HuH-7 (cell line): Measurements from ENCODE around the gene NR4A3.

Experiments
- DNase-seq: peaks from one replicate; pipeline ENCODE4 v3.0.0; 2011; ENCODE audit warnings: low spot score

NR4A3 gene

DNA sequence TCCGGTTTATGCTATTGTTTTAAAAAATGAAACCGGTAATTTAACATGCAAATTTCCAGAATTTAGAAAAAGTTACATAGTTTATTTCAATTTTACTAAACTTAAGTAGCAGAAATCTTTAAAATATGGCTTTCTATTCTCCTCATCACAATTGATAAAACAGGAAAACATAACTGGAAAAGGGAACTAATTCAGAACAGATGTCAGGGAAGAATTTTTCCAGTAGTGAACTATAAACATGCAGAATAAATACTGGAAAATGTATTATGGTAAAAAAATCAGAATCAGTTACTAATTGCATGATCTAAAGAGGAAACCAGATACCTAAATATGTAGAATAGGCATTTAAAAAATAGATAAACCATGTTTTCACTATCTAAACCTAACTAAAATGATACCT lies 7.3 kb upstream of the NR4A3 start:
- DNase-seq: no peak

DNA sequence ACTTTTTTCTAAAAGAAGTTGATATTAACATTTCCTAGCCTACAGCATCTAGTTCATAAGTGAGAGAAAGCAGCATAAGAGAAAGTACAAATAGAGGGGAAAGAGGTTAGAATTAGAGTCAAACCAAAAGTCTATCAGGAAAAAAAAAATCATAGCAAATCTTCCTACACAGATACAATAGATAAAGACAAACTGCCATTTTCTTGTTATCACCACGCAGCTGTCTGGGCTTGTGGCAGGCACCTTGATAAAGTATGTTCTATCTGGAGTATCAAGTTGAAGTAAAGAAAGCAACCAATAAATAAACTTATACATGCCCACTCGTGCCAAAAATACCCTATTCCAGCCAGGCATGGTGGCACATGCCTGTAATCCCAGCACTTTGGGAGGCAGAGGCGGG lies 5.3 kb upstream of the NR4A3 start:
- DNase-seq: no peak

DNA sequence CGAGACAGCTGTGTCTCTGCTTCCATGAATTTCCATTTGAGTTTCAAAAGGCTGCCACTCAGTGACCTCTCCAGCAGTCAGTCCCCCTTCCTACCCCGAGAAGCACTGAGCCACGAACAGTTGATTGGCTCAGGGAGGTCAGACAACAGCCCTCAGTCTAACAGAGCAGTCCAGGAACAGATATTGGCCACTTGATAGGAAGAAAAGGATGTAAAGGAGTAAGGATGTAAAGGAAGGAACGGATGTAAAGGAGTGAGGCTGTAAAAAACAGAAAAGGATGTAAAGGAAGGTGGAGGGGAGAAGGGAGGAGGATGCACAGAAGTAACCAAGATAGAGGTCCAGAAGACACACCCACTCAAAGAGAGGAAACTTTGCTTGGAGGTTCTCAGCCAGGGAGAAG lies 3.2 kb upstream of the NR4A3 start:
- DNase-seq: no peak

- peak; percentile 69 for DNase-seq
Measured at GRCh38 chr9:99819123-99819855, 2.4 kb upstream of the NR4A3 start.

GRCh38 chr9:99819856-99820684 lies 1.6 kb upstream of the NR4A3 start:
- peak; percentile 89 for DNase-seq

DNA sequence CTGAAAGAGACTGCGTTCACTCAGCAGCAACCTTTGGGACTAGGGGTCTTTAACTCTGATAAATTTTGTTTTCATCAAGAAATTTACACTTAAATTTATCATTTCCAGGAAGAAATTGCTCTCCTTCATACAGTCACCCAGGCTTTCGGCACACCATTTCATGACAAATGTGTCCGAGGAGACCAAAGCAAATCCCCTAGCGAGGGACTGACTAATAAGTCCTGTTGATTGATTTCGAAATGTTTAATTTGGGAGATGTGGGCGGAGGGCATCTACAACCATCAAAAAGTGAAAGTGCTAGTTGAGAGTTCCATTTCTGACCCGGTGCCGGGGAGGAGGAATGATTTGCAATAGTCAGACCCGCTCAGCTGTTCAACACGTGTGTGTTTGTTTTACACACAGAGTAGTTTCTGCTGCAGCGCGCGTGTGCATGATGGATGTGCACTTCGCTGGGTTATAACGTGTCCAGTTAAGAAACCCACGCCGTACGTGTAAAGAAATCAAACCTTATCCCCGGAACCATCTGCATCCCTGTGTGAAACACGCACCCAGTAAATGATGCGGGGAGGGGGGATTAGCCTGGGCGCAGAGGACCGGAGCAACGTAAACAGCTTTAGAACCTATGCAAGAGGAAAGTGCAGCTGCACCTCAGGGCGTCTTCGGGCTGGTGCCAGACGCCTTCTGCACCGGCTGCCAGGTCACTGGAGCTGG lies 845 bp upstream of the NR4A3 start:
- DNase-seq: no peak

DNA sequence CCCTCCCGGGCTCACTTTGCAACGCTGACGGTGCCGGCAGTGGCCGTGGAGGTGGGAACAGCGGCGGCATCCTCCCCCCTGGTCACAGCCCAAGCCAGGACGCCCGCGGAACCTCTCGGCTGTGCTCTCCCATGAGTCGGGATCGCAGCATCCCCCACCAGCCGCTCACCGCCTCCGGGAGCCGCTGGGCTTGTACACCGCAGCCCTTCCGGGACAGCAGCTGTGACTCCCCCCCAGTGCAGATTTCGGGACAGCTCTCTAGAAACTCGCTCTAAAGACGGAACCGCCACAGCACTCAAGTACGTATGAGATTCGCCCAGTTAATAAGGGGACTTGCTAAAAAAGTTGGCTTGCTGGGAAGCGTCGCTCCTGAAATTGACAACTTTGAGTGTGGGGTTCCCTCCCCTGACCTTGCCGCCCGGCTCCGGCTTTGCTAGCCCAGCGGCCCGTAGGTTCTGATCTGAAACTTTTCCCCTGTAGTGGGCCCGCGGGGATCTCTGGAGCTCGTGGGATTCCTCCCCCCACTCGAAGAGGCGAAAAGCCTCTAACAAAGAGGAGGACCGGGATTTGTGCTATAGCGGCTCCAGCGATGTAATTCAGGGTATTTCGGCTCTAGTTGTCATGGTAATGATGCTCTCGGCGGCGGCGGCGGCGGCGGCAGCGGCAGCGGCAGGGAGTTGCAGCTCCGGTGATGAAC lies 572 bp downstream of the NR4A3 start:
- peak; percentile 56 for DNase-seq

GRCh38 chr9:99822806-99823591 lies 1.3 kb downstream of the NR4A3 start:
- DNase-seq: peak; percentile 61

GRCh38 chr9:99823681-99824377 lies 2.1 kb downstream of the NR4A3 start:
- peak; percentile 50 for DNase-seq

GRCh38 chr9:99824378-99825171 lies 2.9 kb downstream of the NR4A3 start:
- peak; percentile 88 for DNase-seq

DNA sequence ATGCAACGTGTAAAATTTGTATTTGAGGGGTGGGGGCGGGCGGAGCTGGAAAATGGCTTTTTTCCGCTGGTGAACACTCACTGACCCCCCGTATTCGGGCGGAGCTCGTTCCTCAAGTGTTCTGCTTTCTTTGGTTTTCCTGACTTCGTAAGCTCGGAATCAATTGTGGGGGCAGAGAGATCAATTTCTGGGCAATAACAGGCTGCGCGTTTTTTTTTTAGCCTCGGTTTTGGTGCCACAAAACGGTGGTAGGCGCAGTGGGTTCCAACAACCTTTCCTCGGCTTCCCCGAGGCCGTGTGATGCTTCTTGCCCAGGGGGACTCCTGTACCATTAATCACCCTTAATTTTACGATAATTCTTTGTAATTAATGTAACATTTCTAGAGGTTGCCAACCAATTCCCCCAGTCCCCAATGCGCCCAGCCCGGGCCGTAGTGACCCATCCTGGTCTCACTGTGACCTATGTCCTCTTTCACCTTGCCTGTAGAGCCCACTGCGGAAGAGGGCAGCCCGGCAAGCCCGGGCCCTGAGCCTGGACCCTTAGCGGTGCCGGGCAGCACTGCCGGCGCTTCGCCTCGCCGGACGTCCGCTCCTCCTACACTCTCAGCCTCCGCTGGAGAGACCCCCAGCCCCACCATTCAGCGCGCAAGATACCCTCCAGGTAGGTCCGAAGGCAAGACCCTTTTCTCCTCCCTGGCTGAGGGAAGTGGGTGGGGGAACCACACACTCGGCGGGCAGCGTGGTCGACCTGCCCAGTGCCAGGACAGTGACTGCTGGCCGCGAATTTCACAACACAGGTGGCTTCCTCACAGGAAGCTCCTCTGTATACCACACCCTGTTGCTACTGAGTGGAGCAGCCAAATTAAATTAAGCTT lies 3.7 kb downstream of the NR4A3 start:
- DNase-seq: no peak

GRCh38 chr9:99826579-99826978 lies 4.9 kb downstream of the NR4A3 start:
- no peak for DNase-seq

DNA sequence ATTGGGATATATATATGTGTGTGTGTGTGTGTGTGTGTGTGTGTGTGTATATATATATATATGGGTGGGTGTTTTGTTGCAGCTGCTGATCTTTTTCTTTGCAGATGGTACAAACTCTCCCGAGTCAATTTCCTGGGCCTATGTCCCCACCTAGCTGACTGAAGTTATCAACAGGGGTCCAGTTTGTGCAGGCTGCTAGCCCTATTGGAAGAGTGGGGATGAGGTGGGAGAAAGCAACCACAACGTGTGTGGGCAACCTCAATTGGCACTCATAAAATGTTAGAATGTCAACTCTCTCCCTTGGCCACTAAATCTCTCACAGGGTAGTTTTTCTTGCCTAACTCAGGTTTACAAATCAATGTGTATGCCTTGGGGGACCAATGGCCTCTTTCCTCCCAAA lies 5.6 kb downstream of the NR4A3 start:
- no peak for DNase-seq

GRCh38 chr9:99828054-99828416 lies 6.3 kb downstream of the NR4A3 start:
- no peak for DNase-seq

DNA sequence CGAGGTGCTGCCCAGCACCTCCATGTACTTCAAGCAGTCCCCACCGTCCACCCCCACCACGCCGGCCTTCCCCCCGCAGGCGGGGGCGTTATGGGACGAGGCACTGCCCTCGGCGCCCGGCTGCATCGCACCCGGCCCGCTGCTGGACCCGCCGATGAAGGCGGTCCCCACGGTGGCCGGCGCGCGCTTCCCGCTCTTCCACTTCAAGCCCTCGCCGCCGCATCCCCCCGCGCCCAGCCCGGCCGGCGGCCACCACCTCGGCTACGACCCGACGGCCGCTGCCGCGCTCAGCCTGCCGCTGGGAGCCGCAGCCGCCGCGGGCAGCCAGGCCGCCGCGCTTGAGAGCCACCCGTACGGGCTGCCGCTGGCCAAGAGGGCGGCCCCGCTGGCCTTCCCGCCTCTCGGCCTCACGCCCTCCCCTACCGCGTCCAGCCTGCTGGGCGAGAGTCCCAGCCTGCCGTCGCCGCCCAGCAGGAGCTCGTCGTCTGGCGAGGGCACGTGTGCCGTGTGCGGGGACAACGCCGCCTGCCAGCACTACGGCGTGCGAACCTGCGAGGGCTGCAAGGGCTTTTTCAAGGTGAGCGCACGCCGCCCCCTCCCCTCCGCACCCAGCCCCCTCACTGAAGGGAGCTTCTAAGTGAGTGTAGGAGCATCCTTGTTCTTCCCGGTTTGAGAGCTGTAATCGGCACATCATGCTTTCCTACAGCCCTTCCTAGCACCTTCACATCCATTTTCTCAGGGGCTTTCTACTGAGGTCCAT lies 6.9 kb downstream of the NR4A3 start:
- no peak for DNase-seq

DNA sequence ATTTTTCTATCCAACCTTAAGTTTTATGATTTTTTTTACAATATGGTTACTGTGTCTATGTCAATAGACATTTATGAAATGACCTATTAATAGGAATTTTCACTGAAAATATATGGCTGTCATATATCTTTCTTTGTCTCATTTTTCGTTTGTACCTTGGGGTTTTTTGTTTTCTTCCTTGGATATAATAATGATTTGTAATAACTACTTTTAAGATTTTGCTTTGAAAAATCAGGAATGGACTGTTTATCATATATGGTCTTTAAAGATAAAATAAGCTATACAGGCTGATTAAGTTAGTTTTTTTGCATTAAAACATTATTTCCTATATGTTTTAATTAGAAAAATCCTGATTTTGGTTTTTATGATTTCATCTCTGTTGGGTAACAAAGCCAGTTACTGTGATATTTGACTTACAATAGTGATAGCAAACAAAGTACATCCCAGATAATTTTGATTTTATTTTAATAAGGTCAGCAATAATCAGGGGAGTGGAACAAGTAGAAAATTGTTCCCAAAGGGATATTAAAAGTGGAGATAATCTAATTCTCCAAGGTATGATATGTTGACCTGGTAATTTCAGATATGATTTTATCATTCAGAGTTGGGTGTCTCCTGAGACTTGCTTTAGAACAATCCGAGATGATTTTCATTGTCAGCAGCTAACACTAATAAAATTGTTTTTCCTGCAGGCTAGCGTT lies 10.3 kb downstream of the NR4A3 start:
- DNase-seq: no peak

DNA sequence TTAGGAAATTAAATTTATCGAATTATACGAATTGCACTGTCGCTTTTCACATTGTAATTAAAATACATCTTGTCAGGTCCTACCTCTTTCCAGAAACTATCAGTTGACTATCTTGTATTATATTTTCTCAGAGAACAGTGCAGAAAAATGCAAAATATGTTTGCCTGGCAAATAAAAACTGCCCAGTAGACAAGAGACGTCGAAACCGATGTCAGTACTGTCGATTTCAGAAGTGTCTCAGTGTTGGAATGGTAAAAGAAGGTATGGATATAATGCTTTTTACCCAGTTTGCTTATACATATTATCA lies 10.8 kb downstream of the NR4A3 start:
- DNase-seq: no peak

- no peak for DNase-seq
Measured at GRCh38 chr9:99833735-99834134, 12.1 kb downstream of the NR4A3 start.
